Measurements from ENCODE around the gene CHD6.

Gene CHD6

GRCh38 chr20:41366546-41367392, 251.4 kb downstream of the CHD6 start, which contains the start of gene EMILIN3 (continued):
- TF ChIP-seq ISL1 (CRISPR knock-in tag; IDR thresholded peaks at IDR 0.05) (no peak), ZFP3 (CRISPR knock-in tag; IDR thresholded peaks at IDR 0.05) (no peak), GLIS3 (CRISPR knock-in tag; IDR thresholded peaks at IDR 0.05) (no peak), ESRRG (CRISPR knock-in tag; IDR thresholded peaks at IDR 0.05) (no peak)

- no peak for TF ChIP-seq SNAI2 (CRISPR knock-in tag; IDR thresholded peaks at IDR 0.05)
- TF ChIP-seq TSHZ2 (CRISPR knock-in tag; IDR thresholded peaks at IDR 0.05), result no peak
- no peak for TF ChIP-seq GLIS3 (CRISPR knock-in tag; IDR thresholded peaks at IDR 0.05)
- TF ChIP-seq ZNF565 (CRISPR knock-in tag; conservative IDR thresholded peaks at IDR 0.05; ENCODE audit: low read depth), result no peak
- no peak for TF ChIP-seq PPARA (CRISPR knock-in tag; IDR thresholded peaks at IDR 0.05; ENCODE audit: borderline replicate concordance)
- no peak for TF ChIP-seq OSR1 (CRISPR knock-in tag; IDR thresholded peaks at IDR 0.05)
- no peak for TF ChIP-seq ZFP3 (CRISPR knock-in tag; IDR thresholded peaks at IDR 0.05)
- TF ChIP-seq, protein P1, sequence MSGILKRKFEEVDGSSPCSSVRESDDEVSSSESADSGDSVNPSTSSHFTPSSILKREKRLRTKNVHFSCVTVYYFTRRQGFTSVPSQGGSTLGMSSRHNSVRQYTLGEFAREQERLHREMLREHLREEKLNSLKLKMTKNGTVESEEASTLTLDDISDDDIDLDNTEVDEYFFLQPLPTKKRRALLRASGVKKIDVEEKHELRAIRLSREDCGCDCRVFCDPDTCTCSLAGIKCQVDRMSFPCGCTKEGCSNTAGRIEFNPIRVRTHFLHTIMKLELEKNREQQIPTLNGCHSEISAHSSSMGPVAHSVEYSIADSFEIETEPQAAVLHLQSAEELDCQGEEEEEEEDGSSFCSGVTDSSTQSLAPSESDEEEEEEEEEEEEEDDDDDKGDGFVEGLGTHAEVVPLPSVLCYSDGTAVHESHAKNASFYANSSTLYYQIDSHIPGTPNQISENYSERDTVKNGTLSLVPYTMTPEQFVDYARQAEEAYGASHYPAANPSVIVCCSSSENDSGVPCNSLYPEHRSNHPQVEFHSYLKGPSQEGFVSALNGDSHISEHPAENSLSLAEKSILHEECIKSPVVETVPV (CRISPR knock-in tag; IDR thresholded peaks at IDR 0.05), result no peak
- TF ChIP-seq RARB (CRISPR knock-in tag; IDR thresholded peaks at IDR 0.05), result no peak
- TF ChIP-seq POU6F1 (CRISPR knock-in tag; IDR thresholded peaks at IDR 0.05; ENCODE audit: borderline replicate concordance, low read depth), result no peak
- TF ChIP-seq, protein P2, sequence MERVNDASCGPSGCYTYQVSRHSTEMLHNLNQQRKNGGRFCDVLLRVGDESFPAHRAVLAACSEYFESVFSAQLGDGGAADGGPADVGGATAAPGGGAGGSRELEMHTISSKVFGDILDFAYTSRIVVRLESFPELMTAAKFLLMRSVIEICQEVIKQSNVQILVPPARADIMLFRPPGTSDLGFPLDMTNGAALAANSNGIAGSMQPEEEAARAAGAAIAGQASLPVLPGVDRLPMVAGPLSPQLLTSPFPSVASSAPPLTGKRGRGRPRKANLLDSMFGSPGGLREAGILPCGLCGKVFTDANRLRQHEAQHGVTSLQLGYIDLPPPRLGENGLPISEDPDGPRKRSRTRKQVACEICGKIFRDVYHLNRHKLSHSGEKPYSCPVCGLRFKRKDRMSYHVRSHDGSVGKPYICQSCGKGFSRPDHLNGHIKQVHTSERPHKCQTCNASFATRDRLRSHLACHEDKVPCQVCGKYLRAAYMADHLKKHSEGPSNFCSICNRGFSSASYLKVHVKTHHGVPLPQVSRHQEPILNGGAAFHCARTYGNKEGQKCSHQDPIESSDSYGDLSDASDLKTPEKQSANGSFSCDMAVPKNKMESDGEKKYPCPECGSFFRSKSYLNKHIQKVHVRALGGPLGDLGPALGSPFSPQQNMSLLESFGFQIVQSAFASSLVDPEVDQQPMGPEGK (CRISPR knock-in tag; IDR thresholded peaks at IDR 0.05; ENCODE audit: borderline replicate concordance), result no peak
- no peak for TF ChIP-seq CSDC2 (CRISPR knock-in tag; IDR thresholded peaks at IDR 0.05)
- no peak for TF ChIP-seq BACH2 (CRISPR knock-in tag; IDR thresholded peaks at IDR 0.05; ENCODE audit: borderline replicate concordance)
- no peak for TF ChIP-seq ESRRG (CRISPR knock-in tag; IDR thresholded peaks at IDR 0.05)
- no peak for TF ChIP-seq TOX (CRISPR knock-in tag; IDR thresholded peaks at IDR 0.05; ENCODE audit: borderline replicate concordance)
- no peak for ATAC-seq
These were observed 252.2 kb downstream of the CHD6 start for GRCh38 chr20:41365777-41366545.

DNA sequence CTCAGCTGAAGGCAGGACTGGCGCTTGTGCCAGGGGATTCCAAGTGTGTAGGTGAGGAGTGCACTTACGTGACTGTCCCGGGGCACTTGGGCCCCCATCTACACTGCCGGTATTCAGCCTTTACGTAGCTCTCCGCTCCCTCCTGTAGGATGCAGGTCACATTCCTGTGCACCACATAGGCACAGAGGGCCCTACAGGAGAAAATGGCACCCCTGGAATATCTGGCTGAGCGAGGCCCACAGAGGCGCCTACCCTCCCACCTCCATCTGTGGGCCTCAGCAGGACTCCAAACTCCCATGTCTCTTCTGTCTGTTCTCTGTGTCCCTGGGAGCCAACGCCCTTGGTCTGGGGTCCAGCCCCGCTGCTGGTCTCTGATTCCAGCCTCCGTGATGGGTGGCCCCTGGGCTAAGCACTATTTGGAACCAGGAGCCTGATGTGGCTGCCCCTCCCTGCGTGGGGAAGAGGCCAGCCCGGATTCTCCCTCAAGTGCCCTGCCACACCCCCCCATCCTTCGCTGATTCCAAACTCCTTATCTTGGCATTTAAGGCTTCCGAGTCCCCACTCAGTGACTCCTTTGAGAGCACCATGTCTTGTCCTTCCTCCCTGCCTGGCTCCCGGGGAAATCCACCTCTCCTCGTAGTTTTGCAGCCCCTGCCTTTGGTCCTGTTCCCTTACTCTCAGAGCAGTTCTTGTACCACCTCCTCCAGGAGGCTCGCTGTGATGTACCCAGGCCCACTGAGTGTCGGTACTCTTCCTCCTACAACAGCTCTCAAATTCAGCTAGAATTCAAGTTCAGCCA, 253.0 kb downstream of the CHD6 start:
- TF ChIP-seq ZNF8 (CRISPR knock-in tag; IDR thresholded peaks at IDR 0.05) (no peak), ZFP30 (CRISPR knock-in tag; IDR thresholded peaks at IDR 0.05) (no peak), SNAI2 (CRISPR knock-in tag; IDR thresholded peaks at IDR 0.05) (no peak), ZNF70 (CRISPR knock-in tag; IDR thresholded peaks at IDR 0.05) (no peak), BACH2 (CRISPR knock-in tag; IDR thresholded peaks at IDR 0.05; ENCODE audit: borderline replicate concordance) (no peak), ISL1 (CRISPR knock-in tag; IDR thresholded peaks at IDR 0.05) (no peak), POU6F1 (CRISPR knock-in tag; IDR thresholded peaks at IDR 0.05; ENCODE audit: borderline replicate concordance, low read depth) (no peak), ZFP3 (CRISPR knock-in tag; IDR thresholded peaks at IDR 0.05) (no peak), ZC3H10 (CRISPR knock-in tag; IDR thresholded peaks at IDR 0.05) (no peak)
- TF ChIP-seq, protein P2 (CRISPR knock-in tag; IDR thresholded peaks at IDR 0.05; ENCODE audit: borderline replicate concordance), result no peak
- ATAC-seq, result no peak
